Activated T-helper 1 cell treated with Interleukin-2 at 50 U/mL for 16 hours (primary cell): ENCODE measurements around the gene BSX.

ENCODE experiments used
- DNase-seq: peaks from one replicate; pipeline ENCODE4 v3.0.0-alpha.2; 2020; ENCODE audit warnings: low read depth

The BSX gene

DNA sequence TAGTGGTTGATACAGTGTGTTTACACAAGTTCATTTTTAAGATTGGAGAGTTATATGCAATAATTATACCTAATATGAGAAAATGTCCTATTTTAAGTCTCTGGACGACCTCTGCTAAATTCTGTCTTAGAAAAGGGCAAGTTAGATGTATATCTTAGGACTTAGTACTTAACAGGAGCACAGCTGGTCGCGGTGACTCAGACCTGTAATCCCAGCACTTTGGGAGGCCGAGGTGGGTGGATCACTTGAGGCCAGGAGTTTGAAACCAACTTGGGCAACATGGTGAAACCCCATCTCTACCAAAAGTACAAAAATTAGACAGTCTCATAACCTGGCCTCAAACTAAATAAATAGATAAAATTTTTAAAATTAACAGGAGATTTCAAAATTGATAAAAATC is 27.2 kb downstream of the BSX start:
- no peak for DNase-seq

GRCh38 chr11:122951211-122951610 is 30.4 kb downstream of the BSX start:
- no peak for DNase-seq

- no peak for DNase-seq
Measured at GRCh38 chr11:122938557-122938956, 43.1 kb downstream of the BSX start.

- DNase-seq = no peak
Measured at GRCh38 chr11:122937983-122938382, 43.7 kb downstream of the BSX start.

- DNase-seq = no peak
Measured at GRCh38 chr11:122933416-122933815, 48.2 kb downstream of the BSX start.

GRCh38 chr11:122931510-122931909 is 50.1 kb downstream of the BSX start:
- no peak for DNase-seq
